HG03521 (cell line): Measurements from ENCODE around the gene MAPRE2.
A peak's percentile ranks its signal among the peaks of the same experiment; 100 is the strongest.
"Not testable (repeated sequence)": the region's sequence is repeated elsewhere in the genome, so short reads cannot be mapped to it uniquely, and the experiment has no call there.

ENCODE experiments used
- ATAC-seq: cut with Tn5 transposase; IDR thresholded peaks from one replicate; pipeline ENCODE4 v1.9.1; 2021; ENCODE audit warnings: mild to moderate bottlenecking, moderate library complexity; ENCODE audit not compliant: unreplicated experiment

MAPRE2 gene

DNA sequence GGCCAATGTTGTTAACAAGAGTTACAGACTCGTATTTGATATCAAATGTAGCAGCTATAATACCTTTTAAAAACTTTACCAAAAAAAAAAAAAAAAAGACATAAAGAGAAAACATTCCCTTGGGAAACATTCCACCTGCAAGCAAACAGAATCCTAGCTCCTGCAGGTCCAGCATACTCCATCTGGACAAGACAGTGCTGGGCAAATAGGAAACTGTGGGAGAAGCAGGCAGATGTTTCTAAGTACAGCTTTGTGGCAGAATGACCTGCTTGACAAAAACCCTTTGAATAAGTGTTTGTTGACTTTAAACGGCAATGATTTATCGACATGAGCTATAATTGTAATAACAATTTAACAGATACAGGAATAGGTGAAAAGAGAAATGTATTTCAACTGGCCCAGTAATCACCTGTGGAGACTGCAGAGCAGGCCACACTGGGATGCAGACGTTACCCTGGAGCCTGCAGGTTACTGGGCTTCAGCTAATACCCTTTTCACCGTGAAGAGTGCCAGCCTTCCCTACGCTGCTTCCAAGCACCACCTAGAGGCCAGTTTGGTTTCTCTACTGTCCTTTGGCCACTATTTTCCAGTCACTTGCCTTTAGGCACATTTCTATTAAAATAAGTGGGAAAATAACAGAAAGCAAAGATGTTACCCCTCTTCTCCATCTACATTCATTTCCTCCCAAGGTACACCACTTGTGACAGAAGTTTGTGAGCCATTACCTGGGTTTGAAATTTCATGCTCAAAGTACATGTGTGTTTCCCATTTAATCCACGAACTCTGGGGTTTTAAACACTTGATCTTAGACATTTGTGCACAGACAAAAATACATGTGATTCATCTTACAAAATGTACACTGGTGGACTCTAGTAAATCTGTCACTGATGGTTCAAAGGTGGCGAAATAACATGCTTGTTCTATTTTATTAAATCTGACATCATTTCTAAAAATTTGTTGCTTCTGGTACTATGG is 102.7 kb downstream of the MAPRE2 start:
- no peak for ATAC-seq

DNA sequence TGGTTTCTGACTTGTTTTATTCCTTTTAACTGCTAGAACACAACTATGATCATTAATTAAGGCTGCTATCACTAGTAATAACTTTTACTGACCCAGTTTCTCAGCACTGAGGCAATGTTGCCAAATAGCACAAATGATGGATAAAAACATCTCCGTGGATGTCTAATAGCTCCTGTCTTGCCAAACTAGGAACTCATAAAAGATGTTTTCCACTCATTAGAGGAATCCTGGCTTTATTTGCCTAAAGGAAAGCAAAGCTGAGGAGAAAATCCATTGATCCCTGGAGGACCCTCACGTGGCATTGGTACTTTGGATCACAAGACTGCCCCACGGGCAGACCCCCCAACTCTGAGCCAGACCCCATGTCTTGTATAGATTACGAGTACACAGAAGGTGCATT is 103.5 kb downstream of the MAPRE2 start:
- ATAC-seq: no peak

DNA sequence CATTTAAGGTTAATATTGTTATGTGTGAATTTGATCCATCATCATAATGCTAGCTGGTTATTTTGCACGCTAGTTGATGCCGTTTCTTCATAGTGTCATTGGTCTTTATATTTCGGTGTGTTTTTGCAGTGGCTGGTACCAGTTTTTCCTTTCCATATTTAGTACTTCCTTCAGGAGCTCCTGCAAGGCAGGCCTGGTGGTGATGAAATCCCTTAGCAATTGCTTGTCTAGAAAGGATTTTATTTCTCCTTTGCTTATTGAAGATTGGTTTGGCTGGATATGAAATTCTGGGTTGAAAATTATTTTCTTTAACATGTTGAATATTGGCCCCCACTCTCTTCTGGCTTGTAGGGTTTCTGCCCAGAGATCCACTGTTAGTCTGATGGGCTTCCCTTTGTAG is 109.0 kb downstream of the MAPRE2 start:
- not testable (repeated sequence) for ATAC-seq

DNA sequence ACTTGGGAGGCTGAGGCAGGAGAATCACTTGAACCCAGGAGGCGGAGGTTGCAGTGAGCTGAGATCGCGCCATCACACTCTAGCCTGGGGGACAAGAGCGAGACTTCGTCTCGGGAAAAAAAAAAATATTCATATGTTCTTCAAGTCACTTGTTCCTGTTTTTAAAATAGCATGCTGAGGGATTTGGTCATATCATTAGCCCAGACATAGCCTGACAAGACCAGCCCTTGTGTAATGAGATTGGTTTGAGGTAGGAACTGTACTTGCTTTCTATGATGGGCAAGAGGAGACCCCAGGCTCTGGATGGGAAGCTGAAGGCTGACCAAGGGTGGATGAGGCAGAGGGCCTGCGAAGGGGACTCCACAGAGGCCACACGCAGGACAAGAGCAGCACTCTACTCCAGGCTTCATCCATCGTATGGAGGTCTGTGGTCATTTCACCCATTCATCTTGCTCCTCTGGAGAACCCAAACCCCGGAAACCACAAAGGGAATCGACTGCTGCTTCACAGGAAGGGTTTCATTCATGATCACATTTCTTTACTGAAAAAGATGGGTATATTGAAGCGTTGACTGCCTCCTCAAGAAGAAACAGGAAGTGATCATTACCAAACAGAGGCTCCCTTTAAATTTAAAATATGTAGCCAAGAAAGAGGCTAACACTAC is 112.5 kb downstream of the MAPRE2 start:
- ATAC-seq: no peak

DNA sequence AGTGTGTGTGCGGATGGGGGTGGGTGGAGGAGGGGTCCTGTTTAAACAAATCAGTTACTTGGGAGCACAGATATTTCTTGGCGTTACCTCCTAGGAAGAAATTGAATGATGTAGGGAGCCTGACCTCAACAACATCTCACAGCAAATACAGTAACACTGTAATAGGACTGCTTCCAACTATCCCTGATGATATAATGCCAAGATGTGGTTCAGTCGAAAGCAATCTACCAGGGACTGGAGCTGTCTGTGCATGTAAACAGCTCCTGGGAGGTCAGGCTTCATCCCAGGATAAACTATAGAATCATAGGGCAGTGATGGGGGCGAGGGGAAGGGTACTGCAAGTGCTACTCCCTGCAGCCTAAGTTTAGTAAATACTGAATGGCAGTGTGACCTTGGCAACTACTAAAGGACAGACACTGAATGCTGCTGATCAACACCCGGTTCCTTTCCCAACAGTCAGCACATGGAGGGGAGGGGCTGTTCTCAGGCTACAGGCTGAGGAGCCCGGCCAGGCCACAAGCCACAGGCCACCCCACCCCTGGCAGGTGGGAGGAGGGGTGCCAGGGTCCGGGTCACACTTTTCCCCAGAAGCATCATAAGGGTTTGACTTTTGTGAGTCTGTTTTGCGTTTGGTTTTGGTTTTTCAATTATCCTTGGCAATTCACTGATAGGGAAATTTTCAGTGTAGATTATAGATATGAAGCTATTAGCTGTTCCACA is 114.3 kb downstream of the MAPRE2 start:
- ATAC-seq: no peak

DNA sequence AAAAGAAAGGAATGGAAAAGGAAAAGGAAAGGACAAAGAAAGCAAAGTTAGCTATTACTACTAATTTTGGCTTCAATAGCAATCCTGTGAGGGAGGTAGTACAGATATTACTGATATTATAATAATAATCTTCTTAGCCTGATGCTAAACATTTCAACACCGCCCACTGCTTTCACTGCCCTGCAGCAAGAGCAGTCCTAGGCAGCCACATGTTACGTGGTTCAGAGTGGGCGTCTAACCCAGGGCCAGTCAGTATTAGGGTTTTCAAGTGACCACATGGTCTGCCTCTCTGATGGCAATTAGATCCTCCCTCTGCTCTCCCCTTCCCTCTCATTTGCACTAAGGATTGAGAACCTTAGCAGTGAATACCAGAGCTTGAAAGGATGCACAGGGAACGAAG is 116.0 kb downstream of the MAPRE2 start:
- ATAC-seq: no peak

DNA sequence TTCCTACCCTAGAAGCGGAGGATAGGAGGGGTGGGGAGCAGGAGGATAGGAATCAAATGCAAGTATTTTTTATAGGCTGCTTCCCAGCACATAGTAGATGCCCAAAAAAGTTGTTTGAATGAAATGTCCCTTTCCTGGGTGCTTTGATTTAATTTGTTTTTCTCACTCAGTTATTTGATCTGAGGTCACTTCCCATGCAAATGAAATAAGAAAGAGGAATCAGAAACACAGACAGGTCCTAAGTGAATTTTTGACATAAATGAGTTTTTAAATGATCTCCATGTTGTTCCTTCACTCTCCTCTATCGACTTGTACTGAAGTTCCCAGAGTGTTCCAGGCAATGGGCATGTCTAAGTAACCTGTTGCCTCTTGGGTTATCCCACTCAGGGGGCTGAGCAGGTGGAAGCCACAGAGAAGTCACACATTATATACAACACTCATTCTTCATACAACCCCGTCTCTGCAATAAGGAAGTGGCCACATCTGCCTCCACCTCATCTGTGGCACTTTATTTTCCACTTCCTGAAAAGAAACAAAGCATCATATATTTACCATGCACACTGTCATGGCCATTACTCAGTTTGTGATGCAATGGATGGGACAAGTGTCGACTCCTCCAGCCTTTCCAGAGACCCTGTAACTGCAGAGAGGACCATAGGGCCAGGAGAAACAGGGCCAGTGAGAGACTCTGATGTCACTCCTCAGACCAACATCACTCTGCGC is 117.7 kb downstream of the MAPRE2 start:
- peak; percentile 74 for ATAC-seq

DNA sequence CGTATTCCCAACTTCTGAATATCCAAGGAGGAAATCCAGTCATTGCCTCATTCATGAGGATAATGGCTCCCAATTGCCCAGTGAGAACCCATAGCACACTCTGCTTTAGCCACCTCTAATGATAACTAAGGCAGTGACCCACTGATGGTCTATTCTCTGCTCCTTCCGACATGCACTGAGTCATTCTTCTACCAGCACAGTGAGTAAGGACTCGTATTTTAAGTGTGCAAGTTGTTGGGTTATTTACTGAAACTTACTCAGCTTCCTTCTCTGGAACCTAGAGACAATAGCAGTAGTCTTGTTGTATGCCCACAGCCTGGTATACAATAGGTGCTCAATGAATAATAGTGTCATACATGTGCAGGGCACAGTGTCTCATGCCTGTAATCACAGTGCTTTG is 118.6 kb downstream of the MAPRE2 start:
- ATAC-seq: peak; percentile 47

DNA sequence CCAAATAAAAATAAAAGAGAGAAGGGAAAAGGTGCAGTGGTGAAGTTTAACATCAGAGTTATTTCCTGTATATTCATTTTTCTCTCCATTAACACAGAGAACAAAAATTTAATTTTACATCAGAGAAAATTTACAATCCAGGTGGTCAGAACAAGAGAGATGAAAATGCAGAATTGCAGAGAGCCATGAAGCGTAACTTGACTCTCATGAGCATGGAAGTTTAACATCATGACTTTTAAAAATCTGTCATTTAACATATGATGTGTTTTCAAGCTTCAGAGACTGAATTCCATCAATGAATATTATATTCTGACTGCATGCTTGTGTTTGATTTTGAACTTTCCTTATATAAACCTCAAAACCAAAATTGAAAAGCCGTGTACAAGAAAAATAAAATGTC is 120.3 kb downstream of the MAPRE2 start:
- ATAC-seq: no peak

DNA sequence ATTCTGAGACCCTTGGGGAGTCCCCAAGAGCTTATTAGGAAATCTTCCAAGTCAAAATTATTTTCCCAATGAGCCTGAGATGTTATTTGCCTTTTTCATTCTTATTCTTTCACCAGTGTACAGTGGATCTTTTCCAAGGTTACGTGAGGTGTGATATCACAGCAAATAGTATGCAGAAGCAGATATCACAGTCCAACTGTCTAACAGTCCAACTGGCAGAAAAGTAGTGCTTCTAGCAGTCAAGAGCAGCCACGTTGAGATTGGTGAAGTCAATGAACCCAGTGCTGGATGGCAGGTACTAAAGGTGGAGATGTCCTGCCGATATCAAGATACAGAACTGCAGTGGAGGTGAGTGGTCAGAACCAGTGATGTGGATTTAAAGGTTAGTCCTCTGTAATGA is 120.7 kb downstream of the MAPRE2 start:
- no peak for ATAC-seq

DNA sequence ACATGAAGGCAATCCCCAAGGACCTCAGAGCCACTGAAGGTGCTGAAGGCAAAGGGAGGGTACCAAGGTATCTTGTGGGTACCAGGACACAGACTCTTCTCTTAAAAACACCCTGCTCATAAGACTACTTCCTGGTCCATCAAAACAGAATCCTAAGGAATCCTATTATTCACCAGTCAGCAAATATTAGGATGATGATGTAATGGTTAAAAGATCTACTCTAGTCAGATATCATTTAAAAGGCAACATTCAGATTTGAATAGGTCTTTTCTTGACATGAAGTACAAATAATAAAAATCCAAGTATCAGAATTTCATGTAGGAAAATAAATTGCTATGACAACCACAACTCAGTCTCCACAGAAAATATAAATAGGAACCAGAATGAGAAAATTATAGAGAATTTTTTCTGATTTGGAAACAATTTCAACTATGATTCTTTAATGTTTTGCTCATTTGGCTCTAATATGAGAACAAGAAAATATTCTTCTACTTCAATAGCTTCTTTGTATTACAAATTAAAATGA is 121.9 kb downstream of the MAPRE2 start:
- no peak for ATAC-seq

DNA sequence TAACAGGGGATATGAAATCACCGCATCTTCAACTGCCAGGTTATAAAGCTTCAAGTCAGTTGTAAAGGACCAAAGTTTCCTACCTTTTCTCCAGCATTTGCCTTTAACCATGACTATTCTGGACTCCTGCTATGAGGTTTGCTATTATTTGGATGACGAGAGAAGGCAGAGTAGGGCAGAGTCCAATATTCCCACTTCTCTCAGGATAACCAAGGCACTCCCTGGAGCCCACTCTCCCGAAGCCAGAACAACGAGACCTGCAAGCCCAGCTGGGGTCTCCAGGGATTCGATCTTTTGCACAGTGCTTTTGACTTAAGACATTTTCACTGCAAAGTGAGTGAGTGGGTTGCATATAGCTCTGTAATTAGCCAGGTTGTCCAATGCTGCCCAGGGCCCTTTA is 122.5 kb downstream of the MAPRE2 start:
- ATAC-seq: no peak

DNA sequence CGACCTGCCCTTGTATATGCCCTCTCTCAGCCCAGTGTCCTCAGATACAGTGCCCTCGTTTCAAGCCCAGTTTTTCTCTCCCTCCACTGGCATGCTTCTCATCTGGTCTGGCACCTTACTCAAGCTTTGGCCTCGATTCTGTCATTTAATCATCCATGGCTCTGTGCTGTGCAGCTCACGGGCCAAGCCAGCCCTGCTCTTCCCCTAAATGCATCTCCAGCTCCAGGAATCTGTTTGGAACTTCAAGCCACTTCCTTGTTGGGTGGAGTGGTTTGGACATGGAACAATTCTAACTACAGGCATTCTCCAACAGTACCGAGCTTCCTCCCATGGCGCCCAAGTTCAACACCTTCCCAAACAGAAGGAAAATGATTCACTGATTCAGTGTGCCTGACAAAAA is 122.9 kb downstream of the MAPRE2 start:
- no peak for ATAC-seq

DNA sequence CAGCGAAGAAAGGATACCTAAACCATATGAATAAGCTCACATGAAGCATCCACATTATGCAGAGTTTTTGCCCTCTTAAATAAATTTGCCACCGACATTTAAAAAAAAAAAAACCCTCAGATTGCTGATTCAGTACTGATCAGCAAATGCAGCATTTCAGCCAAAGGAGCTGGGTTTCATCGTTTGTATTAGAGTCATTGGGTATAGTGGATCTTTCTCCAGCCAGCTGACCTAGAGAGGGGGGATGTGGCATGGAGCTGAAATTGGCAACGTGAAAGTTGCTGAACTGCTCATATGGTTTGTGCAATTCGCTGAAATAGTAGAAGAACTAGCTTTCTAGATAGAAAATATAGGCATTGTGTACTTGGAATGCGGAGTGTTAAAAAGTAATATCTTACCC is 126.1 kb downstream of the MAPRE2 start:
- ATAC-seq: no peak

DNA sequence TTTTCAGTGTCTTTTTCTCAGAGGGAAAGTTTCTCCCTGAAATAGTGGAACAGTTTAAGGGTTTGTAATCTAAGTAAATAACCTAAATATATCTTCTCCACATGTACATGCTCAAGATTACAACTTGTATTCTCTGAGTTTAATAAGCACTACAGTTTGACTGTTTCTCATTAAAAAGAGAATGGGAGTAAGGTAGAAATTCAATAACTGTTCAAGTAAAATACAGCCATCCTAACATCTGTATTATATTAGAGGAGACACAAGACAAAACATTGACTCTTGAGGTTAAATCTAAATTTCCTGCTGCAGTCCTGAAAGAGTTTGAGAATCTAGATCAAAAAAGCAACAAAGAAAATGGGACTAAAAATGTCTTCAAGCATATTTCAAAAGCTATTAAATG is 126.6 kb downstream of the MAPRE2 start:
- no peak for ATAC-seq

DNA sequence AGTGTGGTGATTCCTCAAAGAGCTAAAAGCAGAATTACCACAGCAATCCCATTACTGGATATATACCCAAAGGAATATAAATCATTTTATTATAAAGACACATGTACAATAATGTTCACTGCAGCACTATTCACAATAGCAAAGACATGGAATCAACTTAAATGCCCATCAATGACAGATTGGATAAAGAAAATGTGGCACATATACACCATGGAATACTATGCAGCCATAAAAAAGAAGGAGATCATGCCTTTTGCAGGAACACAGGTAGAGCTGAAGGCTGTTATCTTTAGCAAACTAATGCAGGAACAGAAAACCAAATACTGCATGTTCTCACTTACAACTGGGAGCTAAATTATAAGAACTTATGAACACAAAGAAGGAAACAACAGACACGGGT is 129.1 kb downstream of the MAPRE2 start:
- not testable (repeated sequence) for ATAC-seq

DNA sequence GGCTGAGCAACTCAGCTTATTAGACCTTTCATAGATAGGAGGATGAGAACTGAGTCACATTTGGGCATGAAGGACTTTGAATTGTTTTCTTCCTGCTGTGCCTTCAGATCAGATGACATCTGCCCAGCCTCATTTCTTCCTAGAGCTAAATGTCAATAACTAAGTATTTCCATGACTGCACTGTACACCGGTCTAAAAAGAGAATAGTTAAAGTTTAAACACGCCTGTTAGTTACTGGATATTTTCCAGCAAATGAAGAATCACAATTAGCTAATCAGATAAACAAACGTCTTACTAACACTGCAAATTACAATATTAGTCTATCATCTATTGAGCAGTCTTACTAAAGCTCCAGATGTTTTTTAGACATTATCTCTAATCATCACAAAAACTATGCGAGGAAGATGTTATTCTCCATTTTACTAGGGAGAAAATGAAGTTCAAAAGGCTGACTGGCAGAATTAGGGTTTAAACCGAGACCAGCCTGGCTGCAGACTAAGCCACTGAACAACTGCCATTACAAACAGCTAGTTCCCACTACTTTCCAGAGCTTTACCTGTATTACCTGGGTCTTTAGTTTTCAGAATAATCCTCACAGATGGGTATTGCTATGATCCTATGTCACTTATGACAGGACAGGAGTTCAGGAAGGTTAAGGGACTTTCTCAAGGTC is 130.2 kb downstream of the MAPRE2 start:
- ATAC-seq: no peak

DNA sequence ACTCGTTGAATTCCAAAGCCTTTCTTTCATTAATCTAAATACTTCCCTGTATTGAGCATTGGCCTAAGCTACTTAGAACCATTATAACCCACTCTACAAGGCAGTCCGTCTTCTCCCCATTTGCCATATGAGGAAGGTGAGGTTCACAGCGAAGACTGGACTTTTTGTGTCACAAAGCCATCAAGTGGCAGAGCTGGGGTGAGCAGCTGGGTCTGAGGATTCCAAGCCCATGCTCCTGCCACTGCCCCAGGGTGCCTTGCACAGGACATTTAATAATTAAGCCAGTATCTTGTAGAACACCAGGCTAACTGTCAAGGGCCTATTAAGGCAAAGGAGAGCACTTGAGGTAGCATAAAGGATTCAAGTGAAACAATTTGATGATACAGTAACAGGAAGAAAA is 130.8 kb downstream of the MAPRE2 start:
- ATAC-seq: no peak

DNA sequence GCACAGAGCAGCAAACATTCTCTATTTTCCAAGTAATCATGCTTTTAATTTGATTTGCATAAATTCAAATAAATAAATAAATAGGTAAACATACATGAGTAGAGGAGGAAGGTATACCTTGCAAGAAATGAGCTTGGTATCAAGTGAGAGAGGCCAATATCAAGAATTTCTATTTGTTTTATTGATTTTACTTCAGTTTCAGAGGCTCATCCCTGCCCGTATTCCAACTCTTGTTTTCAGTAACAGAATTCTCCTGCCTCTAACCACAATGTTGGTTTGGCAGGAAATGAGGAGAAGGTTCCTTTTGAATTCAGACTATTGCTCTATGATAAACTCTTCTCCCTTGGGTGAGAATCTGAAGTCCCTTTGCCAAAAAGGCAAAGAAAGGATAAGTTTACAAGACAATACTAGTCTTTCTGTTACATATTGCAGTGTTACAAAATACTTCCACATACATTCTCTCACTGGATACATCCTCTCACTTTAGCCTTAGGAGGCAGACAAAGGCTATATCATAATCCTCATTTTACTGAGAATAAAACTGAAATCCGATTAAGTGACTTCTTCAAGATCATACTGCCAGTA is 131.3 kb downstream of the MAPRE2 start:
- ATAC-seq: no peak
